Left lobe of liver (tissue), 2 donors: ENCODE data around the gene PGBD4. TPM values are rescaled to one million over a fixed set of nuclear protein-coding genes. Genes with fewer than 3 reads are reported as not detected.
A peak's percentile ranks its signal among the peaks of the same experiment; 100 is the strongest.

ENCODE experiments used
- ATAC-seq: fragments of 200-7000 bp; cut with Tn5 transposase; one replicate; pipeline ENCODE4 v1.9.1; 2020; ENCODE audit warnings: mild to moderate bottlenecking, moderate library complexity
- DNase-seq: peaks from one replicate; pipeline ENCODE4 v3.0.0-alpha.2; 2020; ENCODE audit warnings: low spot score
- total RNA-seq: library from RNA; stranded (reverse); gene quantifications from one replicate; pipeline ENCODE4 v1.2.1, GENCODE V29; 2021
- donor health status: DM: no; HTN: no; CAD: no; lungs with moderate emphysema.
- donor health status: DM: no; HTN: yes; CAD: no.

PGBD4 gene
- 0.93 TPM for total RNA-seq

GRCh38 chr15:34101366-34102174, at the start of gene PGBD4, which contains the start of gene EMC7:
Gene PGBD4 (plus strand): TSS chr15:34102083. CDS start chr15:34102532, 449 bp downstream.
Gene EMC7 (minus strand): TSS chr15:34101862. CDS start chr15:34101839, 23 bp downstream.
- DNase-seq (peak; percentile 99), ATAC-seq (peak; percentile 99)

- ATAC-seq: no peak
- DNase-seq: no peak
Observed at GRCh38 chr15:34054081-34054707, 47.7 kb upstream of the PGBD4 start.

- no peak for DNase-seq
- no peak for ATAC-seq
Observed at GRCh38 chr15:34055868-34056595, 45.9 kb upstream of the PGBD4 start.

GRCh38 chr15:34056911-34057310, 45.0 kb upstream of the PGBD4 start:
- DNase-seq: no peak
- ATAC-seq: no peak

- ATAC-seq (no peak), DNase-seq (no peak)
Observed at GRCh38 chr15:34059476-34059875, 42.4 kb upstream of the PGBD4 start.

GRCh38 chr15:34059946-34060345, 41.9 kb upstream of the PGBD4 start:
- DNase-seq: no peak
- no peak for ATAC-seq

- no peak for DNase-seq
- no peak for ATAC-seq
Observed at GRCh38 chr15:34064438-34064837, 37.4 kb upstream of the PGBD4 start.

GRCh38 chr15:34065261-34065660, 36.6 kb upstream of the PGBD4 start:
- ATAC-seq: no peak
- DNase-seq: no peak

GRCh38 chr15:34065941-34066340, 35.9 kb upstream of the PGBD4 start:
- DNase-seq (no peak), ATAC-seq (no peak)

- no peak for ATAC-seq
- DNase-seq: no peak
Observed at GRCh38 chr15:34070003-34070402, 31.9 kb upstream of the PGBD4 start.

GRCh38 chr15:34076785-34077184, 25.1 kb upstream of the PGBD4 start:
- ATAC-seq (no peak), DNase-seq (no peak)

- no peak for DNase-seq
- ATAC-seq: no peak
Observed at GRCh38 chr15:34078900-34079299, 23.0 kb upstream of the PGBD4 start.

GRCh38 chr15:34079904-34080303, 22.0 kb upstream of the PGBD4 start:
- DNase-seq (no peak), ATAC-seq (no peak)

GRCh38 chr15:34084086-34084485, 17.8 kb upstream of the PGBD4 start:
- ATAC-seq (peak; percentile 92), DNase-seq (peak; percentile 71)

GRCh38 chr15:34085746-34086145, 16.1 kb upstream of the PGBD4 start:
- no peak for ATAC-seq
- DNase-seq: no peak

GRCh38 chr15:34099914-34100313, 2.0 kb upstream of the PGBD4 start:
- ATAC-seq (no peak), DNase-seq (no peak)

- DNase-seq (no peak), ATAC-seq (peak; percentile 50)
Observed at GRCh38 chr15:34102175-34102925, 467 bp downstream of the PGBD4 start.

- no peak for DNase-seq
- ATAC-seq: no peak
Observed at GRCh38 chr15:34106423-34106822, 4.5 kb downstream of the PGBD4 start.

- DNase-seq (no peak), ATAC-seq (no peak)
Observed at GRCh38 chr15:34107315-34107714, 5.4 kb downstream of the PGBD4 start.

GRCh38 chr15:34109797-34110663, 8.1 kb downstream of the PGBD4 start:
- ATAC-seq: peak; percentile 70
- no peak for DNase-seq
